A673 (cell line): Measurements from ENCODE around the gene AZIN2. TPM values are rescaled to one million over a fixed set of nuclear protein-coding genes. Genes with fewer than 3 reads are reported as not detected.
A peak's percentile ranks its signal among the peaks of the same experiment; 100 is the strongest.

Experiments used
- BruUV-seq: library from RNA; stranded (reverse); fragments of 400-500 nt; replicated peaks from 2 replicates; lab custom pipeline; 2021; lab: Mats Ljungman, UMichigan
- CTCF ChIA-PET: fragments of 300-600 bp; sonication (Branson Sonifier 250); formaldehyde crosslinking; loops from one replicate; lab custom pipeline; 2022; ENCODE audit warnings: antibody characterized with exemption; lab: Charles Lee
- POLR2A ChIA-PET: fragments of 300-600 bp; sonication (Branson Sonifier 250); formaldehyde crosslinking; loops from one replicate; lab custom pipeline; 2022; ENCODE audit warnings: antibody characterized with exemption; ENCODE audit not compliant: low non-redundant PET; lab: Charles Lee
- DNase-seq: peaks from one replicate; pipeline ENCODE4 v3.0.0-alpha.2; 2015; ENCODE audit warnings: low spot score
- H3K27ac ChIP-seq: fragments of 200-600 bp; sonication (generic); 2 replicates; pipeline ENCODE4 v1.5.1; 2016; ENCODE audit warnings: mixed run types, low read depth, mild to moderate bottlenecking, mixed read lengths, antibody characterized with exemption, low read length; ENCODE audit not compliant: poor library complexity, severe bottlenecking
- H3K27me3 ChIP-seq: fragments of 200-600 bp; sonication (generic); replicated peaks from 2 replicates; pipeline ENCODE4 v1.6.1; 2017; ENCODE audit warnings: mixed run types, low read depth, mild to moderate bottlenecking, mixed read lengths, antibody characterized with exemption, low read length; ENCODE audit not compliant: insufficient read depth, poor library complexity
- H3K36me3 ChIP-seq: fragments of 200-600 bp; sonication (generic); 2 replicates; pipeline ENCODE4 v1.6.1; 2016; ENCODE audit warnings: mixed run types, mild to moderate bottlenecking, mixed read lengths, antibody characterized with exemption, low read length; ENCODE audit not compliant: insufficient read depth, poor library complexity, severe bottlenecking
- H3K4me1 ChIP-seq: fragments of 200-600 bp; sonication (generic); 2 replicates; pipeline ENCODE4 v1.6.1; 2017; ENCODE audit warnings: mixed run types, mild to moderate bottlenecking, mixed read lengths, antibody characterized with exemption, low read length; ENCODE audit not compliant: insufficient read depth, poor library complexity, severe bottlenecking
- H3K4me3 ChIP-seq: fragments of 200-600 bp; sonication (generic); 2 replicates; pipeline ENCODE4 v1.5.1; 2016; ENCODE audit warnings: low read depth, mixed run types, mild to moderate bottlenecking, mixed read lengths, low read length; ENCODE audit not compliant: poor library complexity, severe bottlenecking
- H3K9me3 ChIP-seq: fragments of 200-600 bp; sonication (generic); 2 replicates; pipeline ENCODE4 v1.6.1; 2016; ENCODE audit warnings: mixed run types, low read depth, mild to moderate bottlenecking, mixed read lengths, antibody characterized with exemption, low read length; ENCODE audit not compliant: poor library complexity, severe bottlenecking
- CTCF ChIP-seq: fragments of 300-800, 200-600 bp; sonication (generic); conservative IDR thresholded peaks from 2 replicates; pipeline ENCODE4 v1.5.1; 2017; ENCODE audit warnings: low read depth, mild to moderate bottlenecking, antibody characterized with exemption, low read length, moderate library complexity, mixed read lengths
- EZH2 ChIP-seq: fragments of 200-600 bp; sonication (generic); IDR thresholded peaks from 2 replicates; pipeline ENCODE4 v1.6.1; 2017; ENCODE audit warnings: borderline replicate concordance, low read depth, mild to moderate bottlenecking, mixed read lengths, antibody characterized with exemption, low read length; ENCODE audit not compliant: poor library complexity, severe bottlenecking
- intact Hi-C: fragments of 100-400 bp; cut with micrococcal nuclease; formaldehyde crosslinking; loops from one replicate; pipeline ENCODE4 v1.10.0; 2022; ENCODE audit not compliant: unreplicated experiment
- total RNA-seq: library from RNA; stranded (reverse); gene quantifications from 2 replicates; pipeline ENCODE4 v1.2.3, GENCODE V29; 2021

Gene AZIN2
- total RNA-seq, 1 experiment from 2014 or later = 4.6 TPM

- H3K4me3 ChIP-seq = no peak overlapping the region
- intact Hi-C loops = loop anchor here (5.0 to 10.0 kb wide), 3 partner anchors 153 to 683 kb away; no protein-coding TSS in a partner anchor
- no TSS peak for BruUV-seq
- H3K27ac ChIP-seq = no peak overlapping the region
- no peaks in the 10 kb centered on the region for H3K9me3 ChIP-seq
- CTCF ChIA-PET = interaction anchor here (0.7 kb wide), 1 partner anchor 214 kb away, joined by 3 read pairs; no protein-coding TSS in a partner anchor
- no peak for DNase-seq
- TF ChIP-seq EZH2 = no peak
- TF ChIP-seq CTCF = no peak
- H3K27me3 ChIP-seq = no peaks in the 10 kb centered on the region
- H3K36me3 ChIP-seq = no peaks in the 10 kb centered on the region
- peaks cover 3% of the 10 kb centered on the region for H3K4me1 ChIP-seq
- POLR2A ChIA-PET = no interaction called here
Observed at GRCh38 chr1:33085332-33085731, 4.4 kb downstream of the AZIN2 start.

- peak; percentile 63 for DNase-seq
- Histone ChIP-seq H3K27ac (no peak overlapping the region), H3K36me3 (no peaks in the 10 kb centered on the region), H3K4me1 (no peaks in the 10 kb centered on the region), H3K27me3 (no peaks in the 10 kb centered on the region), H3K9me3 (no peaks in the 10 kb centered on the region), H3K4me3 (no peak overlapping the region)
- POLR2A ChIA-PET = no interaction called here
- CTCF ChIA-PET = interaction anchor here (1.1 to 1.2 kb wide), 3 partner anchors 29 to 210 kb away, joined by 3 to 9 read pairs (median 4); no protein-coding TSS in a partner anchor
- BruUV-seq = no TSS peak
- intact Hi-C loops = loop anchor here (1.0 to 10.0 kb wide), 4 partner anchors 154 to 684 kb away; no protein-coding TSS in a partner anchor
- peak; percentile 77 for TF ChIP-seq CTCF
- no peak for TF ChIP-seq EZH2
Observed at GRCh38 chr1:33086384-33086850, 5.5 kb downstream of the AZIN2 start.

GRCh38 chr1:33087677-33088076, 6.7 kb downstream of the AZIN2 start:
- Histone ChIP-seq H3K4me1 (no peaks in the 10 kb centered on the region), H3K4me3 (no peak overlapping the region), H3K9me3 (no peaks in the 10 kb centered on the region), H3K36me3 (no peaks in the 10 kb centered on the region), H3K27me3 (no peaks in the 10 kb centered on the region), H3K27ac (no peak overlapping the region)
- ChIA-PET CTCF (interaction anchor here (0.7 kb wide), 2 partner anchors 155 to 525 kb away, joined by 3 to 4 read pairs; no protein-coding TSS in a partner anchor), POLR2A (no interaction called here)
- BruUV-seq = no TSS peak
- TF ChIP-seq CTCF (no peak), EZH2 (no peak)
- intact Hi-C loops = loop anchor here (5.0 to 10.0 kb wide), 3 partner anchors 155 to 685 kb away; no protein-coding TSS in a partner anchor
- no peak for DNase-seq
